Uterus (tissue), 4 donors: ENCODE measurements around the gene ZNF576. TPM values are rescaled to one million over a fixed set of nuclear protein-coding genes. Genes with fewer than 3 reads are reported as not detected.

ENCODE experiments used
- DNase-seq, 2 donors: peaks; one replicate each; pipeline ENCODE4 v3.0.0-alpha.2; 2019 to 2020
- H3K27ac ChIP-seq, 2 donors: fragments of 200-600 bp; sonication (generic); 1 replicate in 1 of 2; 2 replicates in 1 of 2; pipeline ENCODE4 v1.5.1; 2016 to 2018
- H3K27me3 ChIP-seq, 2 donors: fragments of 200-600 bp; sonication (generic); one replicate each; pipeline ENCODE4 v1.5.1; 2018 to 2019; ENCODE audit warnings: control low read depth in 1 of 2
- H3K36me3 ChIP-seq, 2 donors: fragments of 200-600 bp; sonication (generic); one replicate each; pipeline ENCODE4 v1.5.1; 2019; ENCODE audit warnings: control low read depth in 1 of 2
- H3K4me1 ChIP-seq, 2 donors: fragments of 200-600 bp; sonication (generic); one replicate each; pipeline ENCODE4 v1.5.1; 2018 to 2019; ENCODE audit warnings: control low read depth in 1 of 2
- H3K4me3 ChIP-seq, 2 donors: fragments of 200-600 bp; sonication (generic); 1 replicate in 1 of 2; 2 replicates in 1 of 2; pipeline ENCODE4 v1.5.1; 2018 to 2019; ENCODE audit warnings: mild to moderate bottlenecking in 1 of 2
- H3K9me3 ChIP-seq, 2 donors: fragments of 200-600 bp; sonication (generic); one replicate each; pipeline ENCODE4 v1.5.1; 2019; ENCODE audit warnings: control low read depth in 1 of 2
- POLR2A ChIP-seq, 2 donors: fragments of 450-650 bp; IDR thresholded peaks; one replicate each; pipeline ENCODE4 v1.6.1; 2016; ENCODE audit warnings: antibody characterized with exemption in 2 of 2, mild to moderate bottlenecking in 1 of 2, moderate library complexity in 1 of 2
- intact Hi-C: fragments of 100-400 bp; cut with DNase I; formaldehyde crosslinking; loops from one replicate; pipeline ENCODE4 v1.15.1; 2023; ENCODE audit warnings: low total_unique reads
- total RNA-seq, 4 donors: library from RNA; depleted of rRNA in 3 of 4; stranded (reverse); fragments of >200 nt in 3 of 4; gene quantifications; one replicate each; pipeline versions ENCODE4 v1.1.0 to v1.2.4, GENCODE V29; 2014 to 2023
- TF ChIP-seq, protein P1 (sequence below), 4 experiments: fragments of 200-600 bp in 2 of 4; fragments of 450-650 bp in 2 of 4; sonication (generic) in 2 of 4; IDR thresholded peaks; one replicate each; pipeline ENCODE4 v1.5.1; 2016 to 2019; ENCODE audit warnings: antibody characterized with exemption in 4 of 4, mild to moderate bottlenecking in 2 of 4, moderate library complexity in 1 of 4
- donor health status: DM: yes; HTN: yes; CAD: no.

ZNF576 gene
- total RNA-seq, 4 donors from 2014 or later: 2.4 to 19.0 (median 12.6) TPM

DNA sequence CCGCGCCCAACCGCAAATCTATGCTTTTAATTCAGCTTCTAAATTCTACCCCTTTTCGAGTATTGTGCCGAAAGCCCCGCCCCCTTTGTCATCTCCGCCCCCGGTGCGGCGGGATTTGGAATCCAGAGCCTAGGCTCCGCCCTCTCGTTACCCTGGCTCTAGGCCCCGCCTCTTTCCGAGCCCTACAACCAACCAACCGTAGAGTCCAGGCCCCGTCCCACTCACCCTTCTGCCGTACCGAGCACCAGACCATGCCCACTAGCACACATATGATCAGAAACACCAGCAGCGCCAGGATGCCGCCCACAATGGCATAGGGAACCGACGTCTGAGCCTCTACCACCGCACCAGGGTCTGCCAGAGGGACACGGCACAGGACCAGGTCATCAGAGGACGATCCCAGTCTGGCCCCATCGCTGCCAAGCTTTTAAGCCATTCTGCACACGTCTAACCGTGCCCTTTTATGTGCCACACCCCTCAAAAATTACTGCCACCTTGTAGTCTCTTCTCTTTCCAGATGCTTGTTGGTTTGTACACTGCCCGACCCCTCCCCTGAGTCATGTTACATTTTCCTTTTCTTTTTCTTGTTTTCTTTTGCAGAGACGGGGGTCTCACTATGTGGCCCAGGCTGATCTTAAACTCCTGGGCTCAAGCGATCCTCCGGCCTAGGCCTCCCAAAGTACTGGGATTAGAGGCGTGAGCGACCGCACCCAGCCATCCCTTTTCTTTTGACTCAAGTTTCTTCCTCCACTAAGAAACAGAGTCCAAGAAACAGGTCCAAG lies 27.7 kb downstream of the ZNF576 start:
- Histone ChIP-seq H3K4me1 (peaks cover 0 to 5% of the 10 kb centered on the region in 2 donors), H3K4me3 (no peak overlapping the region), H3K27me3 (no peaks in the 10 kb centered on the region), H3K27ac (no peak overlapping the region), H3K9me3 (no peaks in the 10 kb centered on the region), H3K36me3 (no peaks in the 10 kb centered on the region)
- intact Hi-C loops: loop anchor here (5.0 kb wide), 1 partner anchor 38 kb away; no protein-coding TSS in a partner anchor
- no peak for DNase-seq
- no peak for TF ChIP-seq POLR2A (IDR thresholded peaks at IDR 0.05)
- TF ChIP-seq, protein P1, sequence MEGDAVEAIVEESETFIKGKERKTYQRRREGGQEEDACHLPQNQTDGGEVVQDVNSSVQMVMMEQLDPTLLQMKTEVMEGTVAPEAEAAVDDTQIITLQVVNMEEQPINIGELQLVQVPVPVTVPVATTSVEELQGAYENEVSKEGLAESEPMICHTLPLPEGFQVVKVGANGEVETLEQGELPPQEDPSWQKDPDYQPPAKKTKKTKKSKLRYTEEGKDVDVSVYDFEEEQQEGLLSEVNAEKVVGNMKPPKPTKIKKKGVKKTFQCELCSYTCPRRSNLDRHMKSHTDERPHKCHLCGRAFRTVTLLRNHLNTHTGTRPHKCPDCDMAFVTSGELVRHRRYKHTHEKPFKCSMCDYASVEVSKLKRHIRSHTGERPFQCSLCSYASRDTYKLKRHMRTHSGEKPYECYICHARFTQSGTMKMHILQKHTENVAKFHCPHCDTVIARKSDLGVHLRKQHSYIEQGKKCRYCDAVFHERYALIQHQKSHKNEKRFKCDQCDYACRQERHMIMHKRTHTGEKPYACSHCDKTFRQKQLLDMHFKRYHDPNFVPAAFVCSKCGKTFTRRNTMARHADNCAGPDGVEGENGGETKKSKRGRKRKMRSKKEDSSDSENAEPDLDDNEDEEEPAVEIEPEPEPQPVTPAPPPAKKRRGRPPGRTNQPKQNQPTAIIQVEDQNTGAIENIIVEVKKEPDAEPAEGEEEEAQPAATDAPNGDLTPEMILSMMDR (IDR thresholded peaks at IDR 0.05): no peak

DNA sequence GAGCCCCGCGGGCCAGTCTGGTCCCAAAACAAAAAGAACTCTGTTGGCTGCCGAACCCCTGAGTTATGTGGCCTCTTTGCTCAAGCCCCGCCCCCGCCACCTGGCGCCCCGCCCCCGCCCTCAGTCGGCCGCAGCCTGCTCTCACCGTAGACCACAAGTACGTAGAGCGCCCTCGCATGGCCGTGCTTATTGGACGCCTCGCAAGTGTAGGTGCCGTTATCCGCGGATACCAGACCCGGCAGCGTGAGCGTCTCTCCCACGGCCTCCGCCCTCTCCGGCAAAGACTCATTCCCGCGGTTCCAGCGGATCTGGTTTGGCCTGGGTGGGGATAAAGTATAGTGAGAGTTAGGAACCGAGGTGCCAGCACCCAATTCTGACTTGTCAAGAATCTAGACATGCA lies 28.5 kb downstream of the ZNF576 start:
- Histone ChIP-seq H3K4me3 (no peak overlapping the region), H3K9me3 (no peaks in the 10 kb centered on the region), H3K4me1 (peaks cover 0 to 5% of the 10 kb centered on the region in 2 donors), H3K36me3 (no peaks in the 10 kb centered on the region), H3K27ac (no peak overlapping the region), H3K27me3 (no peaks in the 10 kb centered on the region)
- TF ChIP-seq, protein P1 (IDR thresholded peaks at IDR 0.05): no peak
- TF ChIP-seq POLR2A (IDR thresholded peaks at IDR 0.05): no peak
- intact Hi-C loops: loop anchor here (5.0 kb wide), 1 partner anchor 37 kb away; no protein-coding TSS in a partner anchor
- no peak for DNase-seq

DNA sequence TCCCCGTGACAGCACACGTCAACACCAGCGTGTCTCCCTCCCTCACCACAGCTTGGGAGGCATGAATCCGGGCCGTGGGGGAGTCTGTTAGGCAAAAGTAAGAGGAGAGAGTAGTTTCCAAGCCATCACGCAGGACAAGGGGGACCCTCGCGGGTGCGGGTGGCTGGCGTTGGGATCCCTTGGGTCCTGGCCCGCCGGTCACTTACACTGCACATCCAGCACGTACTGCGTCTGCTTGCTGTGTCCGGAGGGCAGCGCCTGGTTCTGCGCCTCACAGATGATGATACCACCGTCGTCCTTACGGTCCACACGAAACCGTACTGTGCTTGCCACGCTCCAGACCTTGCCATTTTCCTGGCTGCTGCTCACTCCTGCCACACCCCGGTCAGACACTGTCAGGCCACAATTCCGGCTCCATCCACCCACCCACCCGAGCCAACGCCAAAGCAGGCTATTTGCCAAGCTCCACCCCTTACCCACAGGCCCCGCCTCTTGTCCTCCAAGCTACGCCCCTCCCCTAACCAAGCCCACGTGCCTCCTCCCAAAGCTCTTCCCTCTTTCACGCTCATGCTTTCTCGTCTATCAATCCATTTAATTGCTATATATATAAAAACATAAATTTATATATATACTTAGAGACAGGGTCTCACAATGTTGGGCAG lies 29.7 kb downstream of the ZNF576 start:
- TF ChIP-seq, protein P1 (IDR thresholded peaks at IDR 0.05): no peak
- no peak for TF ChIP-seq POLR2A (IDR thresholded peaks at IDR 0.05)
- intact Hi-C loops: no loop called here
- no peak overlapping the region for H3K27ac ChIP-seq
- H3K9me3 ChIP-seq: no peaks in the 10 kb centered on the region
- no peak for DNase-seq
- no peak overlapping the region for H3K4me3 ChIP-seq
- H3K4me1 ChIP-seq: no peaks in the 10 kb centered on the region
- H3K36me3 ChIP-seq: no peaks in the 10 kb centered on the region
- H3K27me3 ChIP-seq: no peaks in the 10 kb centered on the region

DNA sequence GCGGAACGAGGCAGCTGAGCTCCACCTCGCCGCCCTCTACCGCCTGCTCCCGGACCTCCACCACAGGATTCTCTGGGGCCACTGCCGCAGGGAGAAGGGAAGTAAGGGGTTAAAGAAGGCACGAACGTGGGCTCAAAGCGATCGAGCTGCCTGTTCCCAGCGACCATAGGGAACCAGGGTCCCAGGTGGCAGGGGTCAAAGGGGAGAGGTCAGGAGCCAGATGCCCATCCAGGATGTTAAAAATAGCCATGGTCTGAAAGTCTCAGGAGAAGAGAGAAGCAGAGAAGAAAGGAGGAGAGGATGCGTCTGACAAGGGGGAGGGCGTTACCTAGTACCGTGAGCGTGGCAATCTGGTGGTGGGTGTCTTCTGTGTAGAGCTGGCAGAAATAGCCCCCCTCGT lies 30.4 kb downstream of the ZNF576 start:
- Histone ChIP-seq H3K4me3 (no peak overlapping the region), H3K27me3 (no peaks in the 10 kb centered on the region), H3K36me3 (no peaks in the 10 kb centered on the region), H3K9me3 (no peaks in the 10 kb centered on the region), H3K27ac (no peak overlapping the region), H3K4me1 (no peaks in the 10 kb centered on the region)
- TF ChIP-seq, protein P1 (IDR thresholded peaks at IDR 0.05): no peak
- no peak for TF ChIP-seq POLR2A (IDR thresholded peaks at IDR 0.05)
- intact Hi-C loops: no loop called here
- no peak for DNase-seq
